ENCODE results near the gene ETF1.

- no peak for TF ChIP-seq POLR2A (IDR thresholded peaks at IDR 0.05)
- TF ChIP-seq, protein P1, sequence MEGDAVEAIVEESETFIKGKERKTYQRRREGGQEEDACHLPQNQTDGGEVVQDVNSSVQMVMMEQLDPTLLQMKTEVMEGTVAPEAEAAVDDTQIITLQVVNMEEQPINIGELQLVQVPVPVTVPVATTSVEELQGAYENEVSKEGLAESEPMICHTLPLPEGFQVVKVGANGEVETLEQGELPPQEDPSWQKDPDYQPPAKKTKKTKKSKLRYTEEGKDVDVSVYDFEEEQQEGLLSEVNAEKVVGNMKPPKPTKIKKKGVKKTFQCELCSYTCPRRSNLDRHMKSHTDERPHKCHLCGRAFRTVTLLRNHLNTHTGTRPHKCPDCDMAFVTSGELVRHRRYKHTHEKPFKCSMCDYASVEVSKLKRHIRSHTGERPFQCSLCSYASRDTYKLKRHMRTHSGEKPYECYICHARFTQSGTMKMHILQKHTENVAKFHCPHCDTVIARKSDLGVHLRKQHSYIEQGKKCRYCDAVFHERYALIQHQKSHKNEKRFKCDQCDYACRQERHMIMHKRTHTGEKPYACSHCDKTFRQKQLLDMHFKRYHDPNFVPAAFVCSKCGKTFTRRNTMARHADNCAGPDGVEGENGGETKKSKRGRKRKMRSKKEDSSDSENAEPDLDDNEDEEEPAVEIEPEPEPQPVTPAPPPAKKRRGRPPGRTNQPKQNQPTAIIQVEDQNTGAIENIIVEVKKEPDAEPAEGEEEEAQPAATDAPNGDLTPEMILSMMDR (IDR thresholded peaks at IDR 0.05), result no peak
Observed at GRCh38 chr5:138515556-138516245, 27.3 kb downstream of the ETF1 start.
